Type B pancreatic cell (in vitro differentiated cells): ENCODE data around the gene PTPRR. TPM values are rescaled to one million over a fixed set of nuclear protein-coding genes. Genes with fewer than 3 reads are reported as not detected.
"Not testable (repeated sequence)": the region's sequence is repeated elsewhere in the genome, so short reads cannot be mapped to it uniquely, and the experiment has no call there.

ENCODE experiments used
- DNase-seq: peaks from one replicate; pipeline ENCODE4 v3.0.0; 2021; ENCODE audit warnings: mixed read lengths; ENCODE audit not compliant: unreplicated experiment; ENCODE audit errors: extremely low spot score
- H3K27ac Mint-ChIP-seq: 2 replicates; pipeline ENCODE4 v1.8.0; 2021; ENCODE audit warnings: mild to moderate bottlenecking, mixed read lengths
- H3K27me3 Mint-ChIP-seq: 2 replicates; pipeline ENCODE4 v1.8.0; 2021; ENCODE audit warnings: mixed read lengths
- H3K36me3 Mint-ChIP-seq: 2 replicates; pipeline ENCODE4 v1.8.0; 2021; ENCODE audit warnings: mixed read lengths
- H3K4me1 Mint-ChIP-seq: one replicate; pipeline ENCODE4 v1.8.0; 2021; ENCODE audit warnings: mixed read lengths; ENCODE audit not compliant: unreplicated experiment
- H3K4me3 Mint-ChIP-seq: 2 replicates; pipeline ENCODE4 v1.8.0; 2021; ENCODE audit warnings: mild to moderate bottlenecking, mixed read lengths
- H3K9me3 Mint-ChIP-seq: 2 replicates; pipeline ENCODE4 v1.8.0; 2021; ENCODE audit warnings: mixed read lengths
- total RNA-seq: library from RNA; stranded (reverse); gene quantifications from 2 replicates; pipeline ENCODE4 v1.2.1, GENCODE V29; 2021; ENCODE audit warnings: low replicate concordance
- TF ChIP-seq, protein P1 (sequence below): fragments of 200-600 bp; sonication (generic); conservative IDR thresholded peaks from 2 replicates; pipeline ENCODE4 v1.5.0; 2021; ENCODE audit warnings: antibody characterized with exemption, mild to moderate bottlenecking

The PTPRR gene
- total RNA-seq, 1 donor from 2014 or later = 0.77 TPM

DNA sequence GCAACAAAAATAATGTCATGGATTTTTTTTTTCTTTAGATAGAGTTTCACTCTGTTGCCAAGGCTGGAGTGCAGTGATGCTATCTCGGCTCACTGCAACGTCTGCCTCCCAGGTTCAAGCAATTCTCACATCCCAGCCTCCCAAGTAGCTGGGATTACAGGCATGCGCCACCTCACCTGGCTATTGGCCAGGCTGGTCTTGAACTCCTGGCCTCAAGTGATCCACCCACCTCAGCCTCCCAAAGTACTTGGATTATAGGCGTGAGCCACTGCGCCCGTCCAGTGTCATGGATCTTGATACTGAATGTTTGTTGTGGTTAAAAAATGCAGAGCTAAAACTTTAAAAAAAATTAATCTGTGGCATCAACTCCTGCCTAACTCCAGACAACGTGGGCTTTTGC is 175.5 kb downstream of the PTPRR start:
- peaks cover 9% of the 10 kb centered on the region for H3K27me3 Mint-ChIP-seq
- TF ChIP-seq, protein P1, sequence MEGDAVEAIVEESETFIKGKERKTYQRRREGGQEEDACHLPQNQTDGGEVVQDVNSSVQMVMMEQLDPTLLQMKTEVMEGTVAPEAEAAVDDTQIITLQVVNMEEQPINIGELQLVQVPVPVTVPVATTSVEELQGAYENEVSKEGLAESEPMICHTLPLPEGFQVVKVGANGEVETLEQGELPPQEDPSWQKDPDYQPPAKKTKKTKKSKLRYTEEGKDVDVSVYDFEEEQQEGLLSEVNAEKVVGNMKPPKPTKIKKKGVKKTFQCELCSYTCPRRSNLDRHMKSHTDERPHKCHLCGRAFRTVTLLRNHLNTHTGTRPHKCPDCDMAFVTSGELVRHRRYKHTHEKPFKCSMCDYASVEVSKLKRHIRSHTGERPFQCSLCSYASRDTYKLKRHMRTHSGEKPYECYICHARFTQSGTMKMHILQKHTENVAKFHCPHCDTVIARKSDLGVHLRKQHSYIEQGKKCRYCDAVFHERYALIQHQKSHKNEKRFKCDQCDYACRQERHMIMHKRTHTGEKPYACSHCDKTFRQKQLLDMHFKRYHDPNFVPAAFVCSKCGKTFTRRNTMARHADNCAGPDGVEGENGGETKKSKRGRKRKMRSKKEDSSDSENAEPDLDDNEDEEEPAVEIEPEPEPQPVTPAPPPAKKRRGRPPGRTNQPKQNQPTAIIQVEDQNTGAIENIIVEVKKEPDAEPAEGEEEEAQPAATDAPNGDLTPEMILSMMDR = no peak
- no peak for DNase-seq
- no peak overlapping the region for H3K4me3 Mint-ChIP-seq
- no peaks in the 10 kb centered on the region for H3K4me1 Mint-ChIP-seq
- no peaks in the 10 kb centered on the region for H3K36me3 Mint-ChIP-seq
- peaks cover 5% of the 10 kb centered on the region for H3K9me3 Mint-ChIP-seq
- no peak overlapping the region for H3K27ac Mint-ChIP-seq

DNA sequence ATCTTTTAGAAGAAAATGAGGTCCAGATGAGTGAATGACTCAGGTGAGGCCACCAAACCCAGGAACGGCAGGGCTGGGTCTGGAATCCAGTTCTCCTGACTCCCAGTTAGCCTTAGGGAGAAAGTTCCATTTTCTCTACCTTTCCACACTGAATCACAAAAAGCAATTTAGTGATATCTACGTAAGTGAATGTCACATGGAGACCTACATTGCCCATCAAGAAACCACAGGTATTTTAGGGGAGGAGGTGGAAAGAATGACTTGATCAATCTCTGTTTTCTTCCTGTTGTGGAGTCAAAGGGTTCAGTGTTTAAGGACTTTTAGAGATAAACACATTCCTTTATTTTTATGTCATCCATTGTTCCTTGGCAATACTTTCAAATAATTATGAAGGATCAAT is 176.4 kb downstream of the PTPRR start:
- no peak for DNase-seq
- no peak overlapping the region for H3K27ac Mint-ChIP-seq
- peaks cover 5% of the 10 kb centered on the region for H3K9me3 Mint-ChIP-seq
- no peaks in the 10 kb centered on the region for H3K36me3 Mint-ChIP-seq
- peaks cover 13% of the 10 kb centered on the region for H3K27me3 Mint-ChIP-seq
- TF ChIP-seq, protein P1 = no peak
- no peaks in the 10 kb centered on the region for H3K4me1 Mint-ChIP-seq
- no peak overlapping the region for H3K4me3 Mint-ChIP-seq

DNA sequence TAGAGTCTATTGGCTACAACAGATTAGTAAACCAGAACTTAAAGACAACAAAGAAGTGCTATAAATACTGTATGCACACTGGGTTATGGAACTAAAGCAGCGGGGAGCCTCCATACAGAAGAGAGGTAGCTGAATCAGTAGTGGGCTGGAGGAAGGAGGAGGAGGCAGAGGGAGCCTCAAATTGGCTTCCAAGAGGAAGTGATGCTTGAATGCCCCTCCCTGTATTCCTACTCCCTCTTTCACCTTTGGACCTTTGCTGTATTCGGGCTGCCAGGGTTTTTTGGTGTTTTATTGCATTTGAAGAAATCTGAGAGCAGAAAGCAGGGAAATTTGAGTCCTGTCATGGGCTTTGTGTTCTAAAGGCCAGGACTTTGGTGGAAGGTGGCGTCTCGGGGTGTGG is 179.3 kb downstream of the PTPRR start:
- Mint-ChIP-seq H3K4me3 (no peak overlapping the region), H3K9me3 (peaks cover 5% of the 10 kb centered on the region), H3K4me1 (no peaks in the 10 kb centered on the region), H3K27me3 (peaks cover 11% of the 10 kb centered on the region), H3K27ac (no peak overlapping the region), H3K36me3 (no peaks in the 10 kb centered on the region)
- DNase-seq = no peak
- TF ChIP-seq, protein P1 = no peak

DNA sequence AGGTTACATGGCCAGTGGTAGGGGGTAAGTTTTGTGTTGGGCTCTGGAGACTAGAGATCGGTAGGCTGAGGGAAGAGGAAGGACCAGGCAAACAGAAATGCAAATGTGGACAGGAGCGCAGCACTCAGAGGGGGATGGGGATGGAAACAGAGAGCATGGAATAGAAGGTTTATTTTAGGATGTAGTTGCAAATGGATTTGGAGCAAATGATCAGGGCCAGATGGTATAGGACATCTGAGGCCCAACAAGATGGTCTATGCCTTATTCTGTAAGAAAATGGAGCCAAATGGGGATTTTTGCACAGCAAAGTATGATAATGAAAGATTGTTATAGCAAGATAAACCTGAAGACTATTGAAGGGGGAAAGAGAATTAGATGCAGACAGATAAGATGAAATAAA is 180.8 kb downstream of the PTPRR start:
- TF ChIP-seq, protein P1 = no peak
- no peak for DNase-seq
- Mint-ChIP-seq H3K9me3 (peaks cover 5% of the 10 kb centered on the region), H3K36me3 (no peaks in the 10 kb centered on the region), H3K4me3 (no peak overlapping the region), H3K27me3 (peaks cover 11% of the 10 kb centered on the region), H3K4me1 (no peaks in the 10 kb centered on the region), H3K27ac (no peak overlapping the region)

DNA sequence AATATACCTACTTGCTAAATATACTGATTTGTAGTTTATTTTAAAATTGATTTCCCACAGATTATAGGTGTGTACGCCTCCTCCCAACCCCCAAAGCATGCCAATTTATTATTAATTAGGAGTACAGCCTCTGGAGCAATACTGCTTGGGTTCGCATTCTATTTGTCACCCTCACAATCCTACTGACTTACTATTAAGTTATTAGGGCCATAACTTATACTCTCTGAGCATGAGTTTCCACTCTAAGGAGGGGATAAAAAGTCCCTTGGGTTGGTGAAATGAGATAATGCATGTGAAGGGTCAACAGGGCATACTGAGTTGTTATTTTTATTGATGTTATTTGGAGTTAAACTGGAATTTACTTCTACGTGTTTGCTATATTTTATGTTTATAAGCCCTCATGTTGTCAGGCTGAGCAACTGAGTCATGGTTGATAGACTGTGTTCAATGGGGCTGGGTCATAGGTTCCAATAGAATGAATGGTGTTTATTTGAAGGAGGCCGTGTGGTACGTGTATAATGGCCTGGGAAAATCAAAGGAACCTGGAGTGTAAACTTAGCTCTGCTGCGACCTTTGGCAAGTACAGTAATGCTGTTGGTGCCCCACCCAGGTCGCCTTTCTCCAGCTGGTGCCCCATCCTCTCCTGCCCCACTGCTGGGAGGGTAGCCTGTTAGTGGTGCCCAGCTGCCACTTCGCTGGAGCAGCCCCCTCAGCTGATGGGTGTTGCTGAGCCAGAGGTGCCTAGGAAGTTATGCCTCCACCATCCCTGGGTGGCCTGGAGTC is 184.0 kb downstream of the PTPRR start:
- no peaks in the 10 kb centered on the region for H3K4me1 Mint-ChIP-seq

DNA sequence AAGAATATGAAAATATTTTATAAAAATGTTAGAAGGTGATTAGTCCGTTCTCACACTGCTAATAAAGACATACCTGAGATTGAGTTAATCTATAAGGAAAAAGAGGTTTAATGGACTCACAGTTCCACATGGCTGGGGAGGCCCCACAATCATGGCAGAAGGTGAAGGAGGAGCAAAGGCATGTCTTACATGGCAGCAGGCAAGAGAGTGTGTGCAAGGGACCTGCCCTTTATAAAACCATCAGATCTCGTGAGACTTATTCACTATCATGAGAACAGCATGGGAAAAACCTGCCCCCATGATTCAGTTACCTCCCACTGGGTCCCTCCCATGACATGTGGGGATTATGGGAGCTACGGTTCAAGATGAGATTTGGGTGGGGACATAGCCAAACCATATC is 185.3 kb downstream of the PTPRR start:
- H3K27ac Mint-ChIP-seq, H3K9me3 Mint-ChIP-seq, H3K4me1 Mint-ChIP-seq, H3K4me3 Mint-ChIP-seq, H3K27me3 Mint-ChIP-seq, DNase-seq, H3K36me3 Mint-ChIP-seq: not testable (repeated sequence)

More for the DNA sequence above, 184.0 kb downstream of the PTPRR start:
- no peaks in the 10 kb centered on the region for H3K36me3 Mint-ChIP-seq
- H3K27ac Mint-ChIP-seq = no peak overlapping the region
- H3K9me3 Mint-ChIP-seq = no peaks in the 10 kb centered on the region
- H3K27me3 Mint-ChIP-seq = peaks cover 4% of the 10 kb centered on the region
- no peak overlapping the region for H3K4me3 Mint-ChIP-seq
- no peak for DNase-seq
- TF ChIP-seq, protein P1 = no peak
